ENCODE data around the gene RBM33.

GRCh38 chr7:155798673-155799439, 154.4 kb downstream of the RBM33 start:
- TF ChIP-seq CTCF (IDR thresholded peaks at IDR 0.05) (no peak), POLR2AphosphoS5 (IDR thresholded peaks at IDR 0.05) (no peak), EP300 (IDR thresholded peaks at IDR 0.05; ENCODE audit: low read depth) (no peak)
